Activated effector memory CD4-positive, alpha-beta T cell treated with Interleukin-2 at 50 U/mL for 16 hours (primary cell): Measurements from ENCODE around the gene PHF19.
A peak's percentile ranks its signal among the peaks of the same experiment; 100 is the strongest.

ENCODE experiments used
- DNase-seq: peaks from one replicate; pipeline ENCODE4 v3.0.0-alpha.2; 2020

The PHF19 gene

DNA sequence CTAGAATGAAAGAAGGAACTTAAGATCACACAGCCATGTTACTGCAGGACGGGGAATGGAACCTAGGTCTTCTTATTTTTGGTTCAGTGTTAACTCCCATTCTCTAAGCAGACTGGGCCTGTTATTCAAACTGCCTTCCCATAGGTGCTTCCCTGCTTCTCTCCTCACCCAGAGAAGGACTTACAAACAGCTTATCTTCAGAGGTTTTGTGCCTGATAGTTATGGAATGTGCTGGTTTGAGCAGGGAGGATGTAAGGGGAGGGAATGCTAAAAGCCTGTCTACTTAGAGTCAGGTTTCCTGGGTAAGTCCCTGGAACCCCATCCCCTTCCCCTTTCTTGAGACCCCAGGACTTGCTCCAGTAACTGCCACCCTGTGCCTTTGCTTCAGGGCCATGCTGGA is 30.1 kb downstream of the PHF19 start:
- DNase-seq: no peak

DNA sequence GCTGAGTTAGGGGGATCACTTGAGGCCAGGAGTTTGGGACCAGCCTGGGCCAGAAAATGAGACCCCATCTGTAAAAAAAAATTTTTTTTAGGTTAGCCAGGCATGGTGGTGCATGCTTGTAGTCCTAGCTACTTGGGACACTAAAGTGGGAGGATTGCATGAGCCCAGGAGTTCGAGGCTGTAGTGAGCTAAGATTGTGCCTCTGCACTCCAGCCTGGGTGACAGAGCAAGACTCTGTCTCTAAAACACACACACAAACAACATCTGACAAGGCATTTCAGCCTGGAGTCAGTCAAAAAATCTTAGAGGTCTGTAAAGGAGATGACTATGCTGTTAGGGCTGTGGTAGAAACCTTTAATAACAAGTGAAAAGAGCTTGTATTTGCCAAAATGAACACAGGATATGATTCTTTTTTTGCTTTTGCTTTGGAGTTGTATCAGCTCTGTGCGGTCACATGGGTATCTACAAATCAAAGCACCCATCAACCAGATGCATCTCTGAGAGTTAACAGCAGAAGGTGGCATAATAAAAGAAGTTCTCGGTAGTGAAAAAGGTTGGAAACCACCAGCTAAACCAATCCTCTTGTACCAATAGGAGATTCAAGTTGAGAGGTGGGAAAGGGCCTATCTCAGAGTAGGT is 30.6 kb downstream of the PHF19 start:
- no peak for DNase-seq

- DNase-seq: no peak
Observed at GRCh38 chr9:120845255-120845654, 31.7 kb downstream of the PHF19 start.

- DNase-seq: peak; percentile 91
Observed at GRCh38 chr9:120842685-120843485, 34.1 kb downstream of the PHF19 start, which contains the start of gene PSMD5. Gene PSMD5 (minus strand): TSS chr9:120842922. CDS start chr9:120842909, 13 bp downstream.

GRCh38 chr9:120841930-120842684 is 34.9 kb downstream of the PHF19 start:
- no peak for DNase-seq

- no peak for DNase-seq
Observed at GRCh38 chr9:120839146-120839545, 37.8 kb downstream of the PHF19 start.

DNA sequence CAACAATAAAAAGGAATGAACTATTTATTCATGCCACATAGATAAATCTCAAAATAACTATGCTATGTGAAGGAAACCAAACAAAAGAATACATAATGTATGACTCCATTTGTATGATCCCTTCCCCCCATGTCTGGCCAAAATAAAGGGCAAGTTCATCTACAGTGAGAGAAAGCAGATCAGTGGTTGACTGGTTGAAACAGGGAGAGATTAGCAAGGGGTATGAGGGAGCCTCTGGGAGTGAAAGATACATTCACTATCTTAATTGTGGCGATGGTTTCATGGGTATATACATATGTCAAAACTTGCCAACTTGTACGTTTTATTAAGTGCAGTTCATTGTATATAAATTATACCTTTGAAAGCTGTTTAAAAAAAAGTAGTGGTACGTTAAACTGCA is 39.1 kb downstream of the PHF19 start:
- DNase-seq: no peak

DNA sequence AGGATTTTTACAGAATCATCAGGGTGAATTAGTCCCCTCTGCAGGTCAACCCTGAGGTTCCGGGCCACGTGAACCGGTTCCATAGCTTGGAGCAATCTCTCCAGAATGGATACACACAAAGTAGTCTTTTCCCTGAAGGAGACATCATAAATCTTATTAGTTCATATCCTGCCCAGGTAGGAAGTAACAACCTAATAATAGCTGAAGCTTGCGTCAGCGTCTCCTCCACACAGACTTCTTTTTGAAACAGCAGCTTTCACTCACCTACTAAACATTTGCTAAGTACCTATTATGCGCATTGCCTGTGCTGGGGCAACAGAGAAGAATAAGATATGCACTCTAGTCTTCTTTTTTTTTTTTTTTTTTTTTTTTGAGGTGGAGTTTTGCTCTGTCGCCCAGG is 43.7 kb downstream of the PHF19 start:
- no peak for DNase-seq

GRCh38 chr9:120832807-120833206 is 44.2 kb downstream of the PHF19 start:
- DNase-seq: no peak

- no peak for DNase-seq
Observed at GRCh38 chr9:120830865-120831264, 46.1 kb downstream of the PHF19 start.

DNA sequence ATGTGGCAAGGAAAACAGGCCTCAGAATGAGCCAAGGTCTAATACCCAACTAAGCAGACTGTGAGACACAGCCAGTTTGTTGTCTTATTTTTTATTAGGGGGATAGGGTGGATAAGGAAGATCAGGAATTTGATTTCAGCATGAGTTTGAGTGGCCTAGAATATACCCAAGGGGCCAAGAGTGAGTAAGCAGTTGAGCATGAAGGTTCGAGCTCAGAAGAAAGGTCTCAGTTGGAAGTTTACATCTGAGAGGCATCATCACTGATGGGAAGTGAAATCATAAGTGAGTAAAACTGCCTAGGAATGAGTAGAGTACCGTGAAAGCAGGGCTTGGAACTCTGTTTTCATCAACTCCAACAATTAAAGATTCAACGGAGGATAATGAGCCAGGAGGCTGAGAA is 46.8 kb downstream of the PHF19 start:
- no peak for DNase-seq

- DNase-seq: no peak
Observed at GRCh38 chr9:120829650-120830049, 47.3 kb downstream of the PHF19 start.

DNA sequence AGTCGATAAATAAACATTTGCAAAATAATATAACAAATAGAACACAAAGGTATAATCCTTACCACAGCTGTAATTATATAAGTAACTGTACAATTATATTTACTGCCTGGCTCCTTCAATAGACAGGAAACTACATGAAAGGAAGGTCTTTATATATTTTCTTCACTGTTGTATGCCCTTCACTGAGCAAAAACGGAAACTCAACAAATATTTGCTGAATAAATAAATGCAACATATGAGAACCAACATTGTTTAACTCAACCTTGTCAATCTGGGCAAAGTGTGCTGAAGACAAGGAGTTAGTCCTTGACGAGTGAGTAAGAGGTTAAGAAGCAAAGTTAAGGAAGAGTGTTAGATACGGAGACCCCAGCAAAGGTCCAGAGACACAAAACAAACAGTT is 56.9 kb downstream of the PHF19 start:
- DNase-seq: no peak

- DNase-seq: no peak
Observed at GRCh38 chr9:120818595-120818994, 58.4 kb downstream of the PHF19 start.

DNA sequence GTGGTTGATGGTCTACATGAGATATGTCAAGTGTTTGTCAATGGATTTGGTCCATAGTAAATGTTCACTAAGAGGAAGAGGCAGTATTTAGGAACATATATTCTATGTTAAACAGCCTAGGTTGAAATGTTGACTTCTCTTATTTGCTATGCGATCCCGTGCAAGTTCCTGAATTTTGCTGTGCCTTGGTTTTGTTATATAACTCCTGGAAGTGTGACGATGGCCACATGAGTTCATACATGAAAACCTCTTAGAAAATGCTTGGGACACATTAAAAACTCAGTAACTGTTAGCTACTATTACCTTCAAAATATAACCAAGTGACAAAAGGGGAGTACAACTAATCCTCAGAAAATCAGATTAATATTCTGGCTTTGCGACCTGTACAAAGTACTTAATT is 61.9 kb downstream of the PHF19 start:
- DNase-seq: no peak

GRCh38 chr9:120808931-120809330 is 68.1 kb downstream of the PHF19 start:
- DNase-seq: no peak

- DNase-seq: no peak
Observed at GRCh38 chr9:120807607-120808379, 69.2 kb downstream of the PHF19 start.
